K562 (cell line): ENCODE measurements around the gene GNG14. TPM values are rescaled to one million over a fixed set of nuclear protein-coding genes. Genes with fewer than 3 reads are reported as not detected.

Experiments used
- ATAC-seq: fragments of 200-7000 bp; cut with Tn5 transposase; 3 replicates; pipeline ENCODE4 v1.9.1; 2020; ENCODE audit warnings: moderate library complexity
- BruUV-seq: library from RNA; stranded (reverse); fragments of 400-500 nt; replicated peaks from 2 replicates; lab custom pipeline; 2021; lab: Mats Ljungman, UMichigan
- CTCF ChIA-PET: fragments of 300-600 bp; formaldehyde crosslinking; extraction: SDS; loops from one replicate; lab custom pipeline; 2021; ENCODE audit warnings: low intra/inter-chr PET ratio; lab: Yijun Ruan, JAX
- POLR2A ChIA-PET: fragments of 300-600, 350-650 bp; sonication (Branson Sonifier 250); formaldehyde crosslinking; extraction: SDS; loops from one replicate; lab custom pipeline; 2021; ENCODE audit warnings: antibody characterized with exemption, inconsistent platforms; lab: Yijun Ruan, JAX
- DNase-seq, 4 experiments: peaks; one replicate each; pipeline versions ENCODE4 v3.0.0 to v3.0.0-alpha.2; 2011 to 2018; ENCODE audit warnings: low spot score in 3 of 4, mixed read lengths in 3 of 4; ENCODE audit errors: extremely low read depth in 1 of 4
- FAIRE-seq: peaks from 2 replicates; lab custom pipeline; 2011; peaks lifted over from hg19 to GRCh38; lab: Jason Lieb, UNC
- H2AFZ ChIP-seq: 2 replicates; pipeline ENCODE4 v1.6.0; 2011; ENCODE audit warnings: low read depth, low read length, control low read depth, inconsistent platforms
- H3K27ac ChIP-seq: fragments of 200-600 bp; 3 replicates; pipeline ENCODE4 v1.8.0; 2011; ENCODE audit warnings: low read depth, mild to moderate bottlenecking, control low read depth, inconsistent platforms, low read length, moderate library complexity, mixed read lengths; ENCODE audit errors: extremely low read depth
- H3K27me3 ChIP-seq, 2 experiments: fragments of 300-600 bp in 1 of 2; 2 replicates in 1 of 2; 3 replicates in 1 of 2; pipeline versions ENCODE4 v1.6.0 to v1.8.0; 2011; ENCODE audit warnings: inconsistent platforms in 2 of 2, low read length in 2 of 2, mild to moderate bottlenecking in 1 of 2, mixed read lengths in 1 of 2, moderate library complexity in 1 of 2; ENCODE audit not compliant: control insufficient read depth in 2 of 2, insufficient read depth in 2 of 2
- H3K36me3 ChIP-seq: fragments of 300-600 bp; 3 replicates; pipeline ENCODE4 v1.8.0; 2011; ENCODE audit warnings: mild to moderate bottlenecking, low read length, inconsistent platforms; ENCODE audit not compliant: control insufficient read depth, insufficient read depth
- H3K4me1 ChIP-seq, 2 experiments: fragments of 200-600 bp in 1 of 2; replicated peaks in 1 of 2; 2 replicates in 1 of 2; 3 replicates in 1 of 2; pipeline versions ENCODE4 v1.5.1 to v1.8.0; 2011; ENCODE audit warnings: inconsistent platforms in 2 of 2, low read length in 2 of 2, mild to moderate bottlenecking in 1 of 2, mixed read lengths in 1 of 2, moderate library complexity in 1 of 2; ENCODE audit not compliant: control insufficient read depth in 2 of 2, insufficient read depth in 2 of 2
- H3K4me2 ChIP-seq: 2 replicates; pipeline ENCODE4 v1.6.1; 2011; ENCODE audit warnings: low read length, control low read depth, inconsistent platforms, mixed read lengths; ENCODE audit not compliant: insufficient read depth
- H3K4me3 ChIP-seq: fragments of 200-600 bp; sonication (generic), shearing (Covaris generic); 2 replicates; pipeline ENCODE4 v1.5.1; 2016; ENCODE audit warnings: control low read depth, inconsistent platforms
- H3K79me2 ChIP-seq: fragments of 200-600 bp; 3 replicates; pipeline ENCODE4 v1.8.0; 2011; ENCODE audit warnings: low read length, inconsistent platforms; ENCODE audit not compliant: control insufficient read depth, insufficient read depth
- H3K9ac ChIP-seq, 2 experiments: 2 replicates each; pipeline versions ENCODE4 v1.6.0 to v1.6.1; 2011; ENCODE audit warnings: low read depth in 2 of 2, low read length in 2 of 2, control low read depth in 1 of 2, inconsistent platforms in 1 of 2, mild to moderate bottlenecking in 1 of 2, mixed read lengths in 1 of 2; ENCODE audit not compliant: insufficient read depth in 1 of 2
- H3K9me1 ChIP-seq: one replicate; pipeline ENCODE4 v1.6.0; 2011; ENCODE audit warnings: inconsistent platforms, mild to moderate bottlenecking, low read length, moderate library complexity; ENCODE audit not compliant: control insufficient read depth, insufficient read depth
- H3K9me3 ChIP-seq: replicated peaks from 2 replicates; pipeline ENCODE4 v1.5.1; 2011; ENCODE audit warnings: low read depth, low read length, inconsistent platforms; ENCODE audit not compliant: control insufficient read depth, insufficient read depth
- H4K20me1 ChIP-seq: replicated peaks from 2 replicates; pipeline ENCODE4 v1.6.1; 2011; ENCODE audit warnings: low read length, inconsistent platforms, mixed read lengths; ENCODE audit not compliant: control insufficient read depth, insufficient read depth
- BACH1 ChIP-seq: fragments of 200-800 bp; sonication (Bioruptor generic); IDR thresholded peaks from 2 replicates; pipeline ENCODE4 v1.6.1; 2016; ENCODE audit warnings: missing genetic modification characterization, missing compliant biosample characterization
- CREM ChIP-seq: IDR thresholded peaks from 2 replicates; pipeline ENCODE4 v1.6.1; 2014; ENCODE audit warnings: antibody characterized with exemption, low read depth
- DEAF1 ChIP-seq: fragments of 450-650 bp; formaldehyde crosslinking; IDR thresholded peaks from 2 replicates; pipeline ENCODE4 v1.4.0; 2020; ENCODE audit warnings: mild to moderate bottlenecking, moderate library complexity
- E2F4 ChIP-seq: sonication (generic); formaldehyde crosslinking; IDR thresholded peaks from 2 replicates; pipeline ENCODE4 v1.8.0; 2022; ENCODE audit warnings: mild to moderate bottlenecking, low read depth, missing genetic modification reagents
- HNRNPK ChIP-seq: fragments of 200-400 bp; formaldehyde crosslinking; IDR thresholded peaks from one replicate; pipeline ENCODE4 v1.6.1; 2018; ENCODE audit warnings: mild to moderate bottlenecking, low read depth, low read length; ENCODE audit not compliant: poor library complexity, severe bottlenecking
- KAT8 ChIP-seq: fragments of 450-650 bp; IDR thresholded peaks from 2 replicates; pipeline ENCODE4 v1.6.1; 2016; ENCODE audit warnings: low read depth, mild to moderate bottlenecking
- PTRF ChIP-seq: fragments of 450-650 bp; IDR thresholded peaks from 2 replicates; pipeline ENCODE4 v1.6.1; 2016; ENCODE audit warnings: mild to moderate bottlenecking, missing genetic modification characterization, missing compliant biosample characterization
- PYGO2 ChIP-seq: fragments of 450-650 bp; IDR thresholded peaks from 2 replicates; pipeline ENCODE4 v1.6.1; 2016; ENCODE audit warnings: mild to moderate bottlenecking, missing genetic modification characterization, moderate library complexity, missing compliant biosample characterization
- RFX5 ChIP-seq: IDR thresholded peaks from 2 replicates; pipeline ENCODE4 v1.6.1; 2011; ENCODE audit warnings: low read depth, mild to moderate bottlenecking, improper control_type of control experiment, low read length
- SRSF7 ChIP-seq: fragments of 200-400 bp; formaldehyde crosslinking; optimal IDR thresholded peaks from 2 replicates; pipeline ENCODE3; 2017; ENCODE audit warnings: mild to moderate bottlenecking, low read depth, low read length
- TFAM ChIP-seq: fragments of 250-450 bp; sonication (Bioruptor Pico); conservative IDR thresholded peaks from 2 replicates; pipeline ENCODE4 v1.5.0; 2021; ENCODE audit warnings: mild to moderate bottlenecking, moderate library complexity
- TGIF2 ChIP-seq: sonication (generic); formaldehyde crosslinking; IDR thresholded peaks from 2 replicates; pipeline ENCODE4 v1.8.1; 2022; ENCODE audit warnings: mild to moderate bottlenecking, missing genetic modification reagents, moderate library complexity
- ZC3H8 ChIP-seq: fragments of 450-650 bp; IDR thresholded peaks from 2 replicates; pipeline ENCODE4 v1.6.1; 2017
- ZEB2 ChIP-seq: fragments of 450-650 bp; IDR thresholded peaks from 2 replicates; pipeline ENCODE4 v1.6.1; 2016
- ZNF121 ChIP-seq: sonication (generic); formaldehyde crosslinking; conservative IDR thresholded peaks from 2 replicates; pipeline ENCODE4 v1.8.0; 2022; ENCODE audit warnings: missing genetic modification reagents
- ZNF316 ChIP-seq: fragments of 450-650 bp; IDR thresholded peaks from 2 replicates; pipeline ENCODE4 v1.6.1; 2016
- ZNF398 ChIP-seq: fragments of 250-450 bp; sonication (Bioruptor Pico); IDR thresholded peaks from 2 replicates; pipeline ENCODE4 v1.8.0; 2021; ENCODE audit warnings: moderate library complexity, mild to moderate bottlenecking, inconsistent platforms
- ZNF449 ChIP-seq: fragments of 250-450 bp; sonication (Bioruptor Pico); IDR thresholded peaks from 2 replicates; pipeline ENCODE4 v1.8.0; 2022; ENCODE audit warnings: moderate library complexity, mild to moderate bottlenecking, inconsistent platforms
- WGBS: fragments of 100-300 bp; shearing (Covaris generic); methylation state at CpG from one replicate; pipeline ENCODE4 v1.1.6; 2016; ENCODE audit warnings: low coverage, mixed read lengths; ENCODE audit not compliant: insufficient coverage; ENCODE audit errors: missing lambda C conversion rate; 5-methylcytosine and 5-hydroxymethylcytosine counted together
- in situ Hi-C: fragments of 300-500 bp; cut with MboI; formaldehyde crosslinking; loops from 4 replicates; pipeline ENCODE4 v1.15.0; 2018; ENCODE audit warnings: inconsistent platforms, mixed read lengths
- intact Hi-C: fragments of 100-400 bp; cut with micrococcal nuclease; formaldehyde crosslinking; loops from 2 replicates; pipeline ENCODE4 v1.14.2; 2022
- polyA plus RNA-seq, 8 experiments: library from polyadenylated mRNA; depleted of rRNA in 4 of 8; stranded (reverse) in 5 of 8; unstranded in 3 of 8; fragments of >200 nt; fragmentation: Nextera tagmentation in 2 of 8; fragmentation: Illumina TruSeq in 1 of 8; extraction: Ambion mirVana in 2 of 8; extraction: Trizol in 1 of 8; gene quantifications; 2 replicates each; pipeline versions ENCODE4 v1.2.1 to v1.2.3, GENCODE V29; 2011 to 2014; ENCODE audit warnings: inconsistent platforms in 1 of 8, missing spikeins in 1 of 8
- total RNA-seq, 7 experiments: library from RNA; depleted of rRNA in 6 of 7; stranded (reverse); fragments of >200 nt in 6 of 7; fragmentation: Illumina TruSeq in 2 of 7; extraction: Trizol in 2 of 7; gene quantifications; 2 replicates each; pipeline versions ENCODE4 v1.2.1 to v1.2.3, GENCODE V29; 2011 to 2021; ENCODE audit warnings: low replicate concordance in 1 of 7

GNG14 gene
- total and polyA plus RNA-seq, 9 of the 15 experiments (the other 6 are each of a cell fraction or from before 2014, with no cell fraction given) = not detected

- in situ Hi-C loops (no loop called here), intact Hi-C loops (no loop called here)
- Histone ChIP-seq H3K79me2 (peaks cover 7% of the 10 kb centered on the region; the same call in 1 of the 3 replicates), H3K4me1 (peaks cover 0 to 30% of the 10 kb centered on the region in 2 experiments; a peak in 3 of 5 replicates), H3K27ac (peak overlapping the region; percentile 22; the same call in 2 of the 3 replicates), H3K9me3 (no peaks in the 10 kb centered on the region), H3K27me3 (no peaks in the 10 kb centered on the region; a peak in 1 of 5 replicates), H4K20me1 (no peaks in the 10 kb centered on the region), H3K36me3 (peaks cover 50% of the 10 kb centered on the region), H3K4me3 (peak overlapping the region; percentile 82), H3K9me1 (no peaks in the 10 kb centered on the region), H3K4me2 (peak overlapping the region; percentile 91), H3K9ac (peak overlapping the region; percentile 42 to 93; a peak in 3 of 4 replicates), H2AFZ (no peak overlapping the region)
- no peak for ATAC-seq
- CTCF ChIA-PET = no interaction called here
- no peak for TF ChIP-seq HNRNPK
- no peak for TF ChIP-seq SRSF7
- no peak for TF ChIP-seq ZNF316
- TF ChIP-seq RFX5 = no peak
- TF ChIP-seq BACH1 (tag) = no peak
- TF ChIP-seq TGIF2 = no peak
- TF ChIP-seq ZEB2 = no peak
- no peak for TF ChIP-seq ZNF398
- no peak for TF ChIP-seq KAT8
- no peak for TF ChIP-seq ZC3H8
- TF ChIP-seq ZNF449 (CRISPR knock-in tag) = no peak
- no peak for TF ChIP-seq E2F4 (CRISPR knock-in tag)
- no peak for TF ChIP-seq CREM
- no peak for TF ChIP-seq TFAM (CRISPR knock-in tag)
- TF ChIP-seq PTRF (tag) = no peak
- no peak for TF ChIP-seq PYGO2
- TF ChIP-seq DEAF1 (CRISPR knock-in tag) = no peak
- TF ChIP-seq ZNF121 (CRISPR knock-in tag) = no peak
- BruUV-seq = no TSS peak
- no peak for FAIRE-seq
- WGBS = 50% methylated on average over 1 of the region's 1 CpG
- POLR2A ChIA-PET = interaction anchor here (0.7 to 2.6 kb wide), 3 partner anchors 10 to 488 kb away, joined by 3 to 21 read pairs (median 4); no protein-coding TSS in a partner anchor
- DNase-seq = no peak
Measured at GRCh38 chr19:12695514-12695913, 7.7 kb downstream of the GNG14 start.
